KMS-11 (cell line): ENCODE measurements around the gene UBXN7.

Experiments
- H2AFZ ChIP-seq: fragments of 200-600 bp; sonication (generic); 2 replicates; pipeline ENCODE4 v1.6.1; 2016; ENCODE audit warnings: antibody characterized with exemption, mixed run types, low read depth
- H3K27ac ChIP-seq: fragments of 200-600 bp; sonication (generic); 2 replicates; pipeline ENCODE4 v1.6.1; 2016; ENCODE audit warnings: mild to moderate bottlenecking, mixed run types
- H3K27me3 ChIP-seq: fragments of 200-600 bp; sonication (generic); 2 replicates; pipeline ENCODE4 v1.6.1; 2017; ENCODE audit warnings: mild to moderate bottlenecking, low read depth, mixed run types, moderate library complexity; ENCODE audit not compliant: insufficient read depth
- H3K36me3 ChIP-seq: fragments of 200-600 bp; sonication (generic); 2 replicates; pipeline ENCODE4 v1.6.1; 2017; ENCODE audit warnings: mild to moderate bottlenecking, mixed run types; ENCODE audit not compliant: insufficient read depth
- H3K4me1 ChIP-seq: fragments of 200-600 bp; sonication (generic); 2 replicates; pipeline ENCODE4 v1.6.1; 2016; ENCODE audit warnings: mild to moderate bottlenecking, low read depth, mixed run types; ENCODE audit not compliant: poor library complexity, severe bottlenecking
- H3K4me2 ChIP-seq: fragments of 200-600 bp; sonication (generic); 2 replicates; pipeline ENCODE4 v1.7.0; 2016; ENCODE audit warnings: mild to moderate bottlenecking, mixed run types
- H3K4me3 ChIP-seq: fragments of 200-600 bp; sonication (generic); IDR thresholded peaks from 2 replicates; pipeline ENCODE4 v1.6.1; 2017; ENCODE audit warnings: low read depth, low read length, mixed read lengths; ENCODE audit not compliant: insufficient read depth
- H3K79me2 ChIP-seq: fragments of 200-600 bp; sonication (generic); 2 replicates; pipeline ENCODE4 v1.6.1; 2016; ENCODE audit warnings: low read depth, mixed run types; ENCODE audit not compliant: insufficient read depth
- H3K9ac ChIP-seq: fragments of 200-600 bp; sonication (generic); 2 replicates; pipeline ENCODE4 v1.6.1; 2016; ENCODE audit warnings: mild to moderate bottlenecking, mixed run types
- H4K20me1 ChIP-seq: fragments of 200-600 bp; sonication (generic); 2 replicates; pipeline ENCODE4 v1.6.1; 2016; ENCODE audit warnings: mild to moderate bottlenecking, mixed run types; ENCODE audit not compliant: insufficient read depth
- TF ChIP-seq, protein P1 (sequence below): fragments of 200-600 bp; sonication (generic); conservative IDR thresholded peaks from 2 replicates; pipeline ENCODE4 v1.6.1; 2017; ENCODE audit warnings: low read depth, mild to moderate bottlenecking, antibody characterized with exemption, low read length, moderate library complexity, mixed read lengths

The UBXN7 gene

DNA sequence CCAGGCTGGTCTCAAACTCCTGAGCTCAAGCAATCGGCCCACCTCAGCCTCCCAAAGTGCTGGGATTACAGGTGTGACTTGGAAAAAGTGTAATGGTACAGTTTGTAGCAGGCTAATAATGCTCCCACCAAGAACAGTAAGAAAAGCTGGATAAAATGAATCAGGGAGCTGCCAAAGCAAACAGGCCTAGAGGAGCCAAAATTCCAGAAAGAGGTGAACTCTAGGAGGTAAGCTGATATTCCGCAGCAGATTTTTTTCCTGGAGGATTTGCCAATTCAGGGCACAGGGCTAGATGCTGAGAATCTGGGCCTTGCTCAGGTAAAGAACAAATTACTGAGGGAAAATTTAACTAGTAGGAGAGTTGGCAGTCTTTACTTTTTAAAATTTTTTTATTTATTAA, 133.7 kb downstream of the UBXN7 start:
- TF ChIP-seq, protein P1, sequence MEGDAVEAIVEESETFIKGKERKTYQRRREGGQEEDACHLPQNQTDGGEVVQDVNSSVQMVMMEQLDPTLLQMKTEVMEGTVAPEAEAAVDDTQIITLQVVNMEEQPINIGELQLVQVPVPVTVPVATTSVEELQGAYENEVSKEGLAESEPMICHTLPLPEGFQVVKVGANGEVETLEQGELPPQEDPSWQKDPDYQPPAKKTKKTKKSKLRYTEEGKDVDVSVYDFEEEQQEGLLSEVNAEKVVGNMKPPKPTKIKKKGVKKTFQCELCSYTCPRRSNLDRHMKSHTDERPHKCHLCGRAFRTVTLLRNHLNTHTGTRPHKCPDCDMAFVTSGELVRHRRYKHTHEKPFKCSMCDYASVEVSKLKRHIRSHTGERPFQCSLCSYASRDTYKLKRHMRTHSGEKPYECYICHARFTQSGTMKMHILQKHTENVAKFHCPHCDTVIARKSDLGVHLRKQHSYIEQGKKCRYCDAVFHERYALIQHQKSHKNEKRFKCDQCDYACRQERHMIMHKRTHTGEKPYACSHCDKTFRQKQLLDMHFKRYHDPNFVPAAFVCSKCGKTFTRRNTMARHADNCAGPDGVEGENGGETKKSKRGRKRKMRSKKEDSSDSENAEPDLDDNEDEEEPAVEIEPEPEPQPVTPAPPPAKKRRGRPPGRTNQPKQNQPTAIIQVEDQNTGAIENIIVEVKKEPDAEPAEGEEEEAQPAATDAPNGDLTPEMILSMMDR, result no peak
- Histone ChIP-seq H3K27me3 (no peaks in the 10 kb centered on the region), H3K4me1 (no peaks in the 10 kb centered on the region), H3K27ac (no peak overlapping the region), H4K20me1 (no peaks in the 10 kb centered on the region), H3K4me2 (no peak overlapping the region), H3K4me3 (no peak overlapping the region), H2AFZ (no peak overlapping the region), H3K36me3 (no peaks in the 10 kb centered on the region), H3K79me2 (no peaks in the 10 kb centered on the region), H3K9ac (no peak overlapping the region)
